ENCODE results near the gene CD1E.

- no peak for TF ChIP-seq POLR2AphosphoS5 (IDR thresholded peaks at IDR 0.05; ENCODE audit: low read depth, low read length)
- no peak for TF ChIP-seq POLR2A (IDR thresholded peaks at IDR 0.05; ENCODE audit: low read depth, low read length)
Measured at GRCh38 chr1:158407092-158407491, 53.4 kb downstream of the CD1E start.
